Bronchus fibroblast of lung (primary cell): ENCODE measurements around the gene ORC6. TPM values are rescaled to one million over a fixed set of nuclear protein-coding genes. Genes with fewer than 3 reads are reported as not detected.

Experiments
- total RNA-seq: library from RNA; depleted of rRNA; stranded (reverse); fragments of >200 nt; gene quantifications from 2 replicates; pipeline ENCODE4 v1.2.3, GENCODE V29; 2015

ORC6 gene
- total RNA-seq = 27.4 and 28.7 TPM in 2 replicates

GRCh38 chr16:46689365-46690280, at the start of gene ORC6:
Gene ORC6, plus strand, starts transcription at chr16:46689659. Its CDS starts 47 bp downstream, at chr16:46689706.

DNA sequence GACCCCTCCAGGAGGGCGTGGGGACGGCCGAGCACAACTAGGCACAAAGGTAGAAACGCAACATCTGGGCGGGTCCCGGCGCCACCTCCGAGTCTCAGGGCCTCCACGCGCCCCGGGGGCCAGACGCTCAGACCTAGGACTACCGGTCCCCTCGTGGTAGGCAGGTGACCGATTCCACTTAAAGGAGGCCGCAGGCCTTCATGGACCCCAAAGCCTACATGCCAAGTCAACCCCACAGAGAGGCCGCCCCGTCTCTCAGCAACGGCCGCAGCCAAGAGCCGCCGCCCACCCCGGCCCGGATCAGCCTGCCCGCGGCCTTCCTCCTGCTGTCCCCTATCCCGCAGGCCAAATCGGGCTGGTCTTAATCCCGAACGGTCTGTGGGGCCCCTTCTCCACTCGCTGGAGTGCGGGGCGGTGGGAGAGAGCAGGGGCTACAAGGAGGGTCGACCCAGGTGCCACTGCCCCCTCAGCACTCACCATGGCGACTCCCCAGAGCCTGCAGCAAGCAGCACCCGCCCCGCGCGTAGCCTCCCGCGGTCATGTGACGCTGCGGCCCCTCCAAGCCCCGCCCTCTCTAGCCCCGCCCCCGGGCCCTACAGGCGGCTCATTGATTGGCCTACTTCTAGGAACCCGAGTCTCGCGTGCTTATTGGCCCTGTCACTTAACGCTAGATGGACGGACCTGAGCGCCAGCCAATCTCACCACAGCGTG, 650 bp upstream of the ORC6 start, which contains the start of gene VPS35:
Gene VPS35, minus strand, starts transcription at position 525 of the 711 bp plus-strand sequence. Its CDS starts 45 bp downstream, at position 480.

Other genes starting within 250 kb of the ORC6 start
- gene SHCBP1, start 68.3 kb upstream of the ORC6 start, total RNA-seq = 27.8 and 29.9 TPM in 2 replicates
- 60.2 and 65.4 TPM in 2 replicates for gene VPS35, start 481 bp upstream of the ORC6 start, total RNA-seq
- under 0.01 TPM in 2 replicates for gene MYLK3, start 58.7 kb downstream of the ORC6 start, total RNA-seq
- gene C16orf87, start 141.5 kb downstream of the ORC6 start, total RNA-seq = 4.6 and 4.7 TPM in 2 replicates
- gene GPT2, start 194.7 kb downstream of the ORC6 start, total RNA-seq = 24.2 and 27.1 TPM in 2 replicates